HG02763 (cell line): Measurements from ENCODE around the gene SLC22A23.

Source experiments
- ATAC-seq: cut with Tn5 transposase; IDR thresholded peaks from one replicate; pipeline ENCODE4 v1.9.1; 2021; ENCODE audit warnings: mild to moderate bottlenecking, moderate library complexity; ENCODE audit not compliant: unreplicated experiment

The SLC22A23 gene

DNA sequence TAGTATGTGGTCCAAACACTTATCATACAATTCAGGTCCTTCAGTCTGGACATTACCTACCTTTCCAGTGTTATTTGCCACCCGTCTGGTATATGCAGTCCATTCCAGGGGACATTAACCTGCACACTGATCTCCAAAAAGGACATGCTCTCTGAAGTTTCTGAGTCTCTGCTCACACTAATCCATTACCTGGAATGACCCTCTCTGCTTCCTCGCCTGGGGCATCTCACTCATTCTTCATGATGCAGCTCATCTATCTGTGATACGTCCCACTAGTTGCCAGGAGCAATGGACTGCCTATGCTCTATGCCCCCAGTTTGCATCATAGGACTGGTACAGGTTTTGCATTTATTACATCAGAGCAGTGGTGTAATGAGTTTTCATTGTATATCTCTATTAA, 223.5 kb downstream of the SLC22A23 start:
- no peak for ATAC-seq

DNA sequence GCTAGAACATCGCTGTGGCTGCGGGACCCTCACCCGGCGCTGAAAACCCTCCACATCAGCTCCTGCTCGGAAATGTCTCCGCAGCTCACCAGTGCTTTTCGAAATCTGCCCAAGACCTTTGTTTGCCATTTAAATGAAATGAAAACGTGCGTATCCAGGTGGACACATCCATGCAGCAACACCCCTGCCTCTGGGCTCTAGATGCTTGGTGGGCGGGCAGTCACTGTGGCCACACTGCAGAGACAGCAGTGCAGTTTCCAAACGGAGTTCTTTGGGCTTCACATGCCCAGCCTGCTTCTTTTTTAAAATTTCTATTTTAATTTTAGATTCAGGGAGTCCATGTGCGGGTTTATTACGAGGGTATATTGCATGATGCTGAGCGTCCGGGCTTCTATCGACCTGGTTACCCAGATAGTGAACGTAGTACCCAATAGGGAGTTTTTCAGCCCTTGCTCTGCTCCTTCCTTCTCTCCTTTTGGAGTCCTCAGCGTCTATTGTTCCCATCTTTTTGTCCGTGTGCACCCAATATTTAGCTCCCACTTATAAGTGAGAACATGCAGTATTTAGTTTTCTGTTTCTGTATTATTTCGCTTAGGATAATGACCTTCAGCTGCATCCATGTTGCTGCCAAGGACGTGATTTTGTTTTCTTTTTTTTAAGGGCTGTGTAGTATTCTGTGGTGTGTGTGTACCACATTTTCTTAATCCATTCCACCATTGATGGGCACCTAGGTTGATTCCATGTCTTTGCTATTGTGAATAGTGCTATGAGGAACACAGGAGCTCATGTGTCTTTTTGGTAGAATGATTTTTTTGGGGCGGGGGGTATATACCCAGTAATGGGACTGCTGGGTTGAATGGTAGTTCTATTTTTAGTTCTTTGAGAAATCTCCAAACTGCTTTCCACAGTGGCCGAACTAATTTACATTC, 224.6 kb downstream of the SLC22A23 start:
- no peak for ATAC-seq

DNA sequence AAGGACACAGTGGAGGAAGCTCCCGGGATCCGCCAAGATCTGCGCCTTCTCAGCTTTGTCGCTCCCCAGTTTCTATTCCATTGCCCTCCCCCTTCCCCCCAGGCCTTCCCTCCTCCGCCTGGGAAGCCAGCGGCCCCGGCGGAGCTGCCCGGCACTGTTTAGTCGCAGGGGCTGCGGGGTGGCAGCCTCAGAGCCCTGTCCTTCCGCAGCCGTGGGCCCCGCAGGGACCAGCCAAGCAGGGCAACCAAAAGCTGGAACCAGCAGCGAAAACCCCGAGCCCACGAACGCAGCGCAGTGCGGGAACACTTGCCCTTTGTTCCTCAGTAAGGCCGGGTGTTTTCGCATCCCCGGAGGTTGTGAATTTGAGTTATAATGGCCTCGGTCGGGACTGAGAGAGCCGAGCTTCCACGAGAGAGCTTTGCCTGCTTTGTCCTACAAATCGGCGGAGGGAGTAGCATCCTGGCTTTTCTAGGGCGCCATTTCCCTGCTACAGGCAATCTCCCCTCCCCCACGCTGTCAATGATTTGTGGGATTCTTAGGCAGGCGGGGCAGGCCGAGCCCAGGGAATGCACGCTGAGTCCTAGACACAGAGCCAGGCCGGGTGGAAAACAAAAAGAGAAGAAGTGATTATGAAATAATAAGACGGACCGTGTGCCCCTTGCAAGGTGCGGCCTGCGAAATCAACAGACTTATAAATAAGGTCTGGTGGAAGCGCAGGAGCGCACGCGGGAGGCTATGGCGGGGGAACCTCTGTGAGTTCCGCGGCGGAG, 225.4 kb downstream of the SLC22A23 start:
- ATAC-seq: no peak

DNA sequence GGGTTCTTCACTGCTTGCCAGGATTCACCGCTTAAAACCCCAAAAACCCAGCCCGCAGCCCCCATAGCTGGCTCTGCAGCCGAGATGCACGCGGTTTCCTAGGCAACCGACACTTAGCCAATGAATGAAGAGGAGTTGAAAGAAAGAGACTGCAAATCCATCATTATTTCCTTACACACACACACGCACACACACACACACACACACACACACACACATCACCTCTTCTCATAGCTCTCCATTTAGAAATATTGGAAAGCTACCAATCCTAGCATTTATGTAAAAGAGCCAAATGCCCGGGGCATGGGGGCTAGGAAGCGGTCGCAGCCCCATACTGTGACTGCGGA, 226.0 kb downstream of the SLC22A23 start:
- ATAC-seq: no peak

- no peak for ATAC-seq
Measured at GRCh38 chr6:3230256-3230882, 226.5 kb downstream of the SLC22A23 start.

DNA sequence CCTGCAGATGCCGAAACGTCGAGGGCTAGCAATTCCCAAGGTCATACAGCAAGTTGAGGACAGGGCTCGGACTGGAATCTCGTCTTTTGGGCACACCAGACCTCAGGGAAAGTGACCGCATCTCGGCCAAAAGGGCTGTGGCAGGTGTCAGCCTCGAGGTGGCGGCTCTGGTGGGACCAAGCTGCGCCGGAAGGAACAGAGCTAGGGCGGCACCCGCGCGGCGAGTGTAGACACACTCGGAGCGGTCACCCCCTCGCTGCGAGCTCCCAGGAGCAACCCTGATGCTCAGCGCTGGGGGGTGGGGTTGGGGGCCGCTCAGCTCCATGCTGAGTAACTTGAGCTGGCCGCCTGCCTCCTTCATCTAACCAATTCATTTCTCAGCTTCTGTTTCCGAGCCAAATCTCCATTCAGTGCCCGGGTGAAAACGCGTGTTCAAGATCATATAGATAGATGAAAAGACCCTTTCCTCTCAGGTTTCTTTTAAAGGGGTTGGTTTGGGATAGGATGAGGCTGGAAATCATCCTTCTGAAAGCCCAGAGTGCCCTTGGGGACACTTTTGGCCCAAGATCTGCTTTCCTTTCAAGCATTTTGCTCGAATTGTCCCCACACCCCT, 227.2 kb downstream of the SLC22A23 start:
- ATAC-seq: no peak

GRCh38 chr6:3228771-3229565, 227.9 kb downstream of the SLC22A23 start:
- no peak for ATAC-seq

DNA sequence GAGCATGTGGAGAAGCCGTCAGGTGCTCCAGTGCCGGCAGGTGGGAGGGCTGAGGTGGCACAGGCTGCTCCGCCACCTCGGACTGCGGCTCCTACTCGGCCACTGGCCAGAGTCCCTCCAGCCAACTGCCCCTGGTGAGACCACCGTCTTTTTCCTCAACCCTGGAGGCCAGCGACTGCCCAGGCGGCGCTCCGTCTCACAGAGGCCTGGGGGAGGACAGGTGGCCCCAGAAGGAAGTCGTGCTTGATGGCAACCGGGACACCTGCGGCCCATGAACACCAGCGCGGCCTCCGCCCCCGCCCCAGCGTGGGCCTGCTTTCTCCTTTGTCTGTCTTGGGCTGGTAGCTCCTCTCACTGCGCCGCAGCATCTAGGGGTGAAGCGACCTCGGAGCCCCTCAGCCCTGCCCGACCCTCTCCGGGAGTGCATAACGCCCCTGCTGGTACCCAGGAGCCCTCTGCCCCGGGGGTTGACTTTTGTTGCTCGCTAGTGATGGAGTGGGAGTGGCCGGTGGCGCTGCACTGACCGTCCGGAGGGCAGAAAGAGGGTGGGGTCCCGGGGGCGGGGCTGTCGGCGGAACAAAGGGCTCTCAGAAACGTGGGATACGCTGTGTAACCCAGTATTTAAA, 228.7 kb downstream of the SLC22A23 start:
- ATAC-seq: no peak

GRCh38 chr6:3227363-3228045, 229.3 kb downstream of the SLC22A23 start, which contains the start of gene TUBB2B:
Gene TUBB2B, minus strand, starts transcription at chr6:3227653. Its CDS starts 110 bp downstream, at chr6:3227543.
- ATAC-seq: no peak

DNA sequence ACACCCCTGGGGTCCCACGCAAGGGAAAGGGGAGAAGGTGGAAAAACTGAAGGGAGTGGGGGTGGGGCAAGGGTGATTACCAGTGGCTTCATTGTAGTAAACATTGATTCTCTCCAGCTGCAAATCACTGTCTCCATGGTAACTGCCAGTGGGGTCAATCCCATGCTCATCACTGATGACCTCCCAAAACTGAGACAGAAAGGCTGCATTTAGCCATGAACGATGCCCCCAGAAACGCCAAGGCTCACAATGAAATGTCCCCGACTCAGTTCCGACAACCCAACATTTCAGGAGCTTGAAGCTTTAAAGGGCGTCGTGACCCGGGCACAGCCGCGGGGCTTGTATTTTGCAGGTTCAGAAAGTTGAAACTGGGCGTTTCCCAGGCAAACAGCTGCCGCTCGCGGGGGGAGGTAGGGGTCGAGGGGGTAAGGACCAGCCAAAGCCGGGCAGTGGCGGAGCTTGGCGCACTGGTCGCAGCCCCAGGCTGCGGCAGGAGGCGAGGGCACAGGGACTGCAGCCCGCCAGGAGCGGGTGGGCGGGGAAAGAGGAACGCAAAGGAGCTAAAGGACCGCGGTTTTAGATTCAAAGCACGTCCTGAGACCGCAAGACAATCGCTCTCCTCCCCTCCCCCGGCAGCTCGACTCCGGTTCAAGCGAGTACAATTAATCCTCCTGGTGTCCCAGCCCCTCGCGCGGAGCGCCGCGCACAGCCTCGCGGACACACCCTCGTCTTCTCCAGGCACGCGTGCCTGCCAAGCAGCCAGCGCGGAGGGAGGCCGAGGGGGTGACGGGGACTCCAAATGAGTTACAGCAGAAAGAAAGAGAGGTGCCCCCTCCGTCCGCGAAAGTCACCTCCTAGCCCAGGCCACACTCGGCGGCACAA, 230.1 kb downstream of the SLC22A23 start:
- ATAC-seq: no peak

- ATAC-seq: no peak
Measured at GRCh38 chr6:3226042-3226441, 230.8 kb downstream of the SLC22A23 start.

DNA sequence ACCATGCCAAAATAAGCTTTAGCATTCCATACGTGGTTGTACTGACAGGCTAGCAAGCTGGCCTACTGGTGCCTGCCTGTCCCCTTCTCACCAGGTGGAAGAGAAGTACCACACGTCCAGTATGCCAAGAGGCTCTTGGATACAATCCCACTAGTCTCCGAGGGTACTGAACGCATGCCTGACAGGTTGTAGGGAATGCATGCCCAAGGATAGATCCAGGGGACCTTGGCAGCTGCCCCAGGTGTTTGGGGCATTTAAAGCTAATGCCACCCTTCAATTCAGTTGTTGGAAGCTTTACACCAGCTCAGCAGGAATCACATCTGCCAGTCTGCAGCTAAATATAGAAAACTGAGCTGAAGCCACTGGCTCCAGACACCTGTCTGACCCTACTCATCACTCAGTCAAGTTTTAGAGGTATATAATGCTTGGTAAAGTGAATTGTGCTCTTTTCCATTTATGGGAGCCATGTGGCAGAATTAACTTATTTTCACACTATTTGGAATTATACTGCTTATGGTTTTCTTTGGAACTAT, 234.3 kb downstream of the SLC22A23 start:
- no peak for ATAC-seq

DNA sequence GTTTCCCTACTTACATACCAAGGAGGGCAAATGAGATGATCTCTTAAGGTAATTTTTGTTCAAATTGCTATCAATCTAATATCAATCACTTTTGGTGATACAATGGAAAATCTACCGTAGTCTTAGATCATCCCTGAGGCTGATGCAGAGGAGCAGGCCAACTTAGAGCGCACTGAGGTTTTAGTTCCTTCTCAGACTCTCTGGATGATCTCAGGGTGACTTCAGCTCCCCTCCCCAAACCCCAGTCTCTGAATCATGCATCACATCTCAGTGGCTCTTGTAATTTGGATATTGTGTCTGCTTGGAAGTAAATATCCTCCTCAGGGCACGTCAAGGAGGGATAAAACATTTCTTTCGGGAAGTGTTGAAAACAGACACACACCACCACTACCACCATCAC, 235.3 kb downstream of the SLC22A23 start:
- no peak for ATAC-seq

- no peak for ATAC-seq
Measured at GRCh38 chr6:3220366-3220765, 236.5 kb downstream of the SLC22A23 start.
